ENCODE measurements around the gene KPNA2. TPM values are rescaled to one million over a fixed set of nuclear protein-coding genes. Genes with fewer than 3 reads are reported as not detected.
"Not testable (repeated sequence)": the region's sequence is repeated elsewhere in the genome, so short reads cannot be mapped to it uniquely, and the experiment has no call there.

KPNA2 gene
- total RNA-seq, 1 experiment from 2014 or later, result 481 TPM

- TF ChIP-seq CTCF (conservative IDR thresholded peaks at IDR 0.05; ENCODE audit: low read depth, low read length), result no peak
- TF ChIP-seq EZH2 (IDR thresholded peaks at IDR 0.05; ENCODE audit: borderline replicate concordance, low read depth, low read length, poor library complexity, severe bottlenecking), result no peak
- no peaks in the 10 kb centered on the region for H3K9me3 ChIP-seq (ENCODE audit: low read depth, low read length, poor library complexity, severe bottlenecking)
- no peaks in the 10 kb centered on the region for H3K27me3 ChIP-seq (replicated peaks; ENCODE audit: insufficient read depth, low read depth, low read length, poor library complexity)
- POLR2A ChIA-PET (ENCODE audit: low non-redundant PET), result no interaction called here
- H3K4me3 ChIP-seq (ENCODE audit: low read depth, low read length, poor library complexity, severe bottlenecking), result no peak overlapping the region
- no peak overlapping the region for H3K27ac ChIP-seq (ENCODE audit: low read depth, low read length, poor library complexity, severe bottlenecking)
- no peaks in the 10 kb centered on the region for H3K4me1 ChIP-seq (ENCODE audit: insufficient read depth, low read length, poor library complexity, severe bottlenecking)
- intact Hi-C loops (cut with micrococcal nuclease; ENCODE audit: unreplicated experiment), result no loop called here
- H3K36me3 ChIP-seq (ENCODE audit: insufficient read depth, low read length, poor library complexity, severe bottlenecking), result no peaks in the 10 kb centered on the region
- BruUV-seq (replicated peaks), result no TSS peak
- no peak for DNase-seq (ENCODE audit: low spot score)
- CTCF ChIA-PET, result no interaction called here
Measured at GRCh38 chr17:68060336-68060735, 24.8 kb downstream of the KPNA2 start.

GRCh38 chr17:68061512-68062313 is 26.2 kb downstream of the KPNA2 start:
- BruUV-seq (replicated peaks), result no TSS peak
- TF ChIP-seq EZH2 (IDR thresholded peaks at IDR 0.05; ENCODE audit: borderline replicate concordance, low read depth, low read length, poor library complexity, severe bottlenecking) (no peak), CTCF (conservative IDR thresholded peaks at IDR 0.05; ENCODE audit: low read depth, low read length) (no peak)
- Histone ChIP-seq H3K27me3 (replicated peaks; ENCODE audit: insufficient read depth, low read depth, low read length, poor library complexity) (no peaks in the 10 kb centered on the region), H3K9me3 (ENCODE audit: low read depth, low read length, poor library complexity, severe bottlenecking) (no peaks in the 10 kb centered on the region), H3K4me3 (ENCODE audit: low read depth, low read length, poor library complexity, severe bottlenecking) (no peak overlapping the region), H3K4me1 (ENCODE audit: insufficient read depth, low read length, poor library complexity, severe bottlenecking) (no peaks in the 10 kb centered on the region), H3K36me3 (ENCODE audit: insufficient read depth, low read length, poor library complexity, severe bottlenecking) (no peaks in the 10 kb centered on the region), H3K27ac (ENCODE audit: low read depth, low read length, poor library complexity, severe bottlenecking) (no peak overlapping the region)
- no peak for DNase-seq (ENCODE audit: low spot score)
- POLR2A ChIA-PET (ENCODE audit: low non-redundant PET), result no interaction called here
- CTCF ChIA-PET, result no interaction called here
- intact Hi-C loops (cut with micrococcal nuclease; ENCODE audit: unreplicated experiment), result no loop called here

GRCh38 chr17:68065366-68065765 is 29.8 kb downstream of the KPNA2 start:
- H3K36me3 ChIP-seq (ENCODE audit: insufficient read depth, low read length, poor library complexity, severe bottlenecking); DNase-seq (ENCODE audit: low spot score); CTCF ChIA-PET; BruUV-seq (replicated peaks); H3K4me1 ChIP-seq (ENCODE audit: insufficient read depth, low read length, poor library complexity, severe bottlenecking); H3K4me3 ChIP-seq (ENCODE audit: low read depth, low read length, poor library complexity, severe bottlenecking); intact Hi-C loops (cut with micrococcal nuclease; ENCODE audit: unreplicated experiment); H3K9me3 ChIP-seq (ENCODE audit: low read depth, low read length, poor library complexity, severe bottlenecking); POLR2A ChIA-PET (ENCODE audit: low non-redundant PET); H3K27me3 ChIP-seq (replicated peaks; ENCODE audit: insufficient read depth, low read depth, low read length, poor library complexity); H3K27ac ChIP-seq (ENCODE audit: low read depth, low read length, poor library complexity, severe bottlenecking): not testable (repeated sequence)

- DNase-seq (ENCODE audit: low spot score); H3K27me3 ChIP-seq (replicated peaks; ENCODE audit: insufficient read depth, low read depth, low read length, poor library complexity); H3K27ac ChIP-seq (ENCODE audit: low read depth, low read length, poor library complexity, severe bottlenecking); intact Hi-C loops (cut with micrococcal nuclease; ENCODE audit: unreplicated experiment); CTCF ChIA-PET; BruUV-seq (replicated peaks); POLR2A ChIA-PET (ENCODE audit: low non-redundant PET); H3K4me1 ChIP-seq (ENCODE audit: insufficient read depth, low read length, poor library complexity, severe bottlenecking); H3K36me3 ChIP-seq (ENCODE audit: insufficient read depth, low read length, poor library complexity, severe bottlenecking); H3K4me3 ChIP-seq (ENCODE audit: low read depth, low read length, poor library complexity, severe bottlenecking); H3K9me3 ChIP-seq (ENCODE audit: low read depth, low read length, poor library complexity, severe bottlenecking): not testable (repeated sequence)
Measured at GRCh38 chr17:68068512-68068911, 33.0 kb downstream of the KPNA2 start.

GRCh38 chr17:68070582-68071444 is 35.3 kb downstream of the KPNA2 start:
- intact Hi-C loops (cut with micrococcal nuclease; ENCODE audit: unreplicated experiment); H3K27me3 ChIP-seq (replicated peaks; ENCODE audit: insufficient read depth, low read depth, low read length, poor library complexity); H3K4me3 ChIP-seq (ENCODE audit: low read depth, low read length, poor library complexity, severe bottlenecking); H3K4me1 ChIP-seq (ENCODE audit: insufficient read depth, low read length, poor library complexity, severe bottlenecking); DNase-seq (ENCODE audit: low spot score); BruUV-seq (replicated peaks); H3K27ac ChIP-seq (ENCODE audit: low read depth, low read length, poor library complexity, severe bottlenecking); H3K36me3 ChIP-seq (ENCODE audit: insufficient read depth, low read length, poor library complexity, severe bottlenecking); H3K9me3 ChIP-seq (ENCODE audit: low read depth, low read length, poor library complexity, severe bottlenecking); CTCF ChIA-PET; POLR2A ChIA-PET (ENCODE audit: low non-redundant PET): not testable (repeated sequence)
